HG02642 (cell line): ENCODE results near the gene MTLN.
"Not testable (repeated sequence)": the region's sequence is repeated elsewhere in the genome, so short reads cannot be mapped to it uniquely, and the experiment has no call there.

Experiments used
- ATAC-seq: cut with Tn5 transposase; IDR thresholded peaks from one replicate; pipeline ENCODE4 v1.9.1; 2021; ENCODE audit warnings: mild to moderate bottlenecking; ENCODE audit not compliant: unreplicated experiment, poor library complexity

The MTLN gene

DNA sequence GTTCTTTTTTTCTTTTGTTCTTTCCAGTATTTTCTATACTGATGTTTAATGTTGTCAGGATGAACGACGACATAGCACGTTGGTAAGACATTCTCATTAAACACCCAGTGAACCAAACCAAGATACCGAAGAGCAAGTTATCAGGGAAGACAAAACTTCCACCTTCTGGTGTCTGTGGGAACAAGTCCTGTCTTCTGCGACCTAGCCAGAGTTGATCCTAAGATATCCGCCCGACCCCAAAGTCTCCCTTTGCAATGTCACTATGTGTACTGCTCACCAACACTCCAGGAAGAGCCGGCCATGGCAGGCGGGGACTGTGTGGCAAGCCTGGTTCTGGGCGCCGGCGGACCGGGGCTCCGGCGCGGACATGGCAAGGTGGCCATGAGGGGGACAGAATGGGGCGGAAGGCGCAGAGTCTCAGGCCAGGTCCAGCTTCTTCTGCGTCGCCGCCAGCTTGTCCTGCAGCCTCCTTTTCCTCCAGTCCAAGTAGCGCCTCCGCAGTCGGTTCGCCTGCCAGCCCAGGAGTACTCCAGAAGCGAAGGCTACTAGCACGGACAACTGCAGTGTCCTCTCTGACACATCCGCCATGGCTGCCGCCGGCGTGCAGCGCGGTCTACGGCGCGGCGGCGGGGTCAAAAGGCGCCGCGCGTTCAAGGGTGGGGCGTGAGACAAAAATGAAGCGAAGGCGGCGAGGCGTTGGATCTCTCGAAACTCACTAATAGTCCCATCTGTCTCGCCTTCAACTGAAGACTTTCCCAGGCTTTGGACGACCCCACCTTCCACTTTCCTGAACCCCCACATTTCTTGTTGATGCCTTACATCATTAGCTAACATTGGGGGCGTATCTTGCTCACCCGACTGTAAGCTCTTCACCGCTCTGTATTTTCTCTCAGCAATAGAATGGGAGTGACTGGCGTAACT lies at the start of gene MTLN:
Gene MTLN (minus strand): TSS at position 610 of the 921 bp plus-strand sequence. CDS start 22 bp downstream, at position 588.
- peak; percentile 85 for ATAC-seq

DNA sequence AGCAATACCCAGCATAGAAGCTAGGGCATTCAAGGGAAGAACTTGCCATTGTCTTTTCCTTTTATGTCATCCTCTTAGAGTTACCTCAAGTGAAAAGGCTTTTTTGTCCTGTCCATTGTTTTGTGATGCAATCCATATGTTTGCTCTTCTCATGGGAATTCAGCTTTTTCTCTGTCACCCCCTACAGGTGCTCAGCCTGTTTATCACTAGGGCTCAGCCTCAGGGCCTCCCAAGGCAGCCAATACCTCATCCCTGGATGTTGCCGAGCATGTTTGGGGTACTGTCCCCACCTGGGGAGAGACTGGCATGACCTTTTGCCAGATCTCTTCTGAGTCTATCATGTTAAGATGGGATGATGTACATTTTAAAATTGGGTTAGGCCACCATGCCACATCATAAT lies 49.6 kb upstream of the MTLN start:
- ATAC-seq: not testable (repeated sequence)

GRCh38 chr2:110248081-110248795 lies 35.9 kb upstream of the MTLN start:
- ATAC-seq: not testable (repeated sequence)

DNA sequence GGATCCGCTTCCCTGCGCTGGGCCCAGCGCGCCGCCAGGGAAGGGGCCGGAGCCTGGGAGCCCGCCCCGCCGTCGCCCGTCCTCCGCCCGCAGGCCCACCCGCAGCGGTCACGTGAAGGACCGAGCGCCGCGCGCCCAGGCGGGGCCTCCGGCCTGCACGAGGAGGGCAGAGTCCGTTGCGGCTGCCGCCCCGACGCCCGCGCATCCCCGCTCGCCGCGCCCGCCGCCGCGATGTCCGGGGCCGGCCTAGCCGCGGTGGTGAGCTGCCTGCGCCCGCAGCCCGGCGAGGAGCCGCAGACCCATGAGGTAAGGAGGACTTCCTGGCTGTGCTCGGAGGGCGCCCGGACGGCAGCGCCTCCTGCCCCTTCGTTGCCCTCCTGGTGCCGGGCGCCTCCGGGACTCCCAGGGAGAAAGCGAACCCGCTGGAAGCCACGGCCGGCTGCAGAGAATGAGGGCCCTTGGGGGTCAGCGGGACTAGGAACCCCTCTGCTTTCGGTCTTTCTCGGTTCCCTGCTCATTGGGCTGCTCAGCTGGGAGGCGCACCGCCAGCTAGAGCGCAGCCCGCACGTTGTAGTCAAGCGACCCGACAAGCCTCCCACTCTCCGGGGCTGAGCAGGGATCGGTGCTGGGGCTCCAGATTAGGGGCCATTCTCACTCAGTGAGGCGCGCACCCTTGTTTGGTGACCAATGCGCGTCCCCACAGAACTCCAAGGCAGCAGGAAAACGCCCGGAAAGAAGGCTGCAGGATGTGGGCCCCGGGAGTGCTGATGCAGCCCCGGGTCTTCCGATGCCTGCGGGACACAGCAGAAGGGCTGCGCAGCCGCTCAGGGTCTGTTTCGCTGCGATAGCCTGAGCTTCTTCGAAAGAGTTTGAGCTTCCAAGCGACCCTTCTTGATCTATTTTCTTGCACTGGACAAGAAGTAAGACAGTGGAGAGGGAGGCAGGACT lies 33.4 kb upstream of the MTLN start:
- ATAC-seq: not testable (repeated sequence)

DNA sequence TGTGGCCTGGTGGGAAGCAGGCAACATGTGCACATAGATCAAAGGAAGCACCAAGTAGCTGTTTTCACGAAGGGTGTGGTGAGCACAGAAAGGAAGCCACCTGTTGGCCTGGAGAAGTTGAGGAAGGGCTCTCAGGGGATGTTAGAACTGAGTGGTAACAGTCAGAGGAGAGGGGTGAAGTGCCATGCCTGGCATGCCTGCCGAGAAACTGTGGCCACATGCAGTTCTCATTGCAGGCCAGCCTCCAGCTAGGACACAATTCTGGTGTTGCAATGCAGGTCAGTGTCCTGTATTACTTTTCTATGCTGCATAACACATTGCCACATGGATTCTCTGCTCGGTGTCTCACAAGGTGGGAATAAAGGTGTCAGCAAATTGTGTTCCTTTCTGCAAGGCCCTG lies 30.9 kb upstream of the MTLN start:
- ATAC-seq: not testable (repeated sequence)

DNA sequence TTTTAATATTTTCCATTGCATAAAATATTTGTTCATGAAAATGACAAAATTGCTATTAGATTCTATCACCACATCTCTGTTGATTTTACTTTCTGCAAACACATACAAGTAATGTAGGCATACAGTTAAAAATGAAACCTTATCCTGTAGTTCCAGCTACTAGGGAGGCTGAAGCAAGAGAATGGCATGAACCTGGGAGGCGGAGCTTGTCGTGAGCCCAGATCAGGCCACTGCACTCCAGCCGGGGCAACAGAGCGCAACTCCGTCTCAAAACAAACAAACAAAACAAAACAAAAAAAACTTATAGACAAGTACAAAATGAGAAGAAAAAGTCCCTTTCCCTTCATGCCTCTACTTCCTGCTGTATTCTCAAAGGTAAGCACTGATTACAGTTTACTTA lies 22.2 kb upstream of the MTLN start:
- not testable (repeated sequence) for ATAC-seq

DNA sequence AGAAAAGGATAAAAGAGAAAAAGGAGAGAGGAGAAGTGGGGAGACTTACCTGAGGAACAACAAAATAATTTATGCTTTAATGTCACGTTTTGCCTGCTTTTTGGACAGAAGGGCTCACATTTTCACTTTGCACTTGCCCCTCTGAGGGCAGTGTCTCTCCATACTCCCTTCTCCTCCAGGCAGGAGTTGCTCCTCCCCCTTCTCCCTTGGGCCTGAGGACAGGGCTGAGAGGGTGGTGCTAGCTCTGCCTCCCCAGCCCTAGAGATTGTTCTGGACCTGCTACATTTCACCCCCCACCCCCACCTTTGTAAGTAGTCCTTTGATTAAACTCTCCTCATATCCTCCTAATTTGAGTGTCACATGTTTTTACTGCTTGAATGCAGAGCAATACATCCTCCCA lies 17.5 kb upstream of the MTLN start:
- ATAC-seq: not testable (repeated sequence)

DNA sequence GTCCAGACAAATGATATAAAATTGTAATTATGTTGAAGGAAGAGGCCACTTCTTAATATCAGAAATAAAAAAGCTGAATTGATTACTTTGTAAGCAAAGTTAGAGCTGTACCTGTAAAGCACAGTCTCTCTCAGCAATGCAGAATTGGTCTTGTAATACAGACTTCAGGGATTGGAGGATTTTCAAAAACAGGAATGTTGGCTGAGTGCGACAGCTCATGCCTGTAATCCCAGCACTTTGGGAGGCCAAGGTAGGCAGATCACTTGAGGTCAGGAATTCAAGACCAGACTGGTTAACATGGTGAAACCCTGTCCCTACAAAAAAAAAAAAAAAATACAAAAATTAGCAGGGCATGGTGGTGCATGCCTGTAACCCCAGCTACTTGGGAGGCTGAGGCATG lies 10.3 kb upstream of the MTLN start:
- ATAC-seq: not testable (repeated sequence)

GRCh38 chr2:110221938-110222337 lies 9.6 kb upstream of the MTLN start:
- no peak for ATAC-seq

- no peak for ATAC-seq
These were observed 7.8 kb upstream of the MTLN start for GRCh38 chr2:110220190-110220564.

GRCh38 chr2:110219496-110220189 lies 7.3 kb upstream of the MTLN start:
- ATAC-seq: no peak

- not testable (repeated sequence) for ATAC-seq
These were observed 6.5 kb upstream of the MTLN start for GRCh38 chr2:110218889-110219288.

DNA sequence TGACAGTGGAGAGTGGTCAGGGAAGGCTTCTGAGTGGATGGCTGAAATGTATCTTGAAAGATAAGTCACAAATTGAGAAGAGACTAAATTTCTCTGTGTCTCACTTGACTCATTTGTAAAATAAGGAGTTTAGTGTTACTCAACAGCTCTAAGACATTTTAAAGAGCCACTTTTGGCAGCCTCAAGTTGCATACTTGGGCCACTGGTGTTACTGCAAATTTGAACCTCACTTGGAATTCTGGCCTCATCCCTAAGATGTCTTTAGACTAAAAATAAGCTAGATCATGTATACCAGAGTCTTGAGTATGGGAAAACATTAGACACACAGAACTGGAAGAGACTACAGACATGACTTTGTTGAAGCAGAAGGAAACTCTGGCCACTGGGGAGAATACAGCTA lies 4.5 kb upstream of the MTLN start:
- no peak for ATAC-seq

GRCh38 chr2:110216199-110216598 lies 3.9 kb upstream of the MTLN start:
- no peak for ATAC-seq

- ATAC-seq: no peak
These were observed 3.3 kb upstream of the MTLN start for GRCh38 chr2:110215566-110216158.

DNA sequence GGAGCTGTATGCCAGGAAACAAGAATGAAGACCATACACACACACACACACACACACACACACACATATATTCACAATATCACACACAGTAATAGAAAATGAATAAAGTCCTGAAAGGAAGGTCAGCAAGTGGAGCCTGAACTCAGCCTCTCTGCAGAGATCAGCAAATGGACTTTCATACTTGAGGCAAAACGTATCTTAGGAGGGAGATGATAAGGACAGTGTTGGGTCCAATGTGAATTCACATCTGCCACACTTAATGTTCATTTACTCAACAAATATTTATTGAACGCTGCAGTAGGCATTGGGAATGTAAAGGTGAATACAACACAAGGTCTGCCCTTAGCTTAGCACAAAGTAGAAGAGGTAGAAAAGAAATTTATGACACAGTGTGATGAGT lies 2.7 kb upstream of the MTLN start:
- no peak for ATAC-seq

- not testable (repeated sequence) for ATAC-seq
These were observed 1.2 kb upstream of the MTLN start for GRCh38 chr2:110213522-110213921.

DNA sequence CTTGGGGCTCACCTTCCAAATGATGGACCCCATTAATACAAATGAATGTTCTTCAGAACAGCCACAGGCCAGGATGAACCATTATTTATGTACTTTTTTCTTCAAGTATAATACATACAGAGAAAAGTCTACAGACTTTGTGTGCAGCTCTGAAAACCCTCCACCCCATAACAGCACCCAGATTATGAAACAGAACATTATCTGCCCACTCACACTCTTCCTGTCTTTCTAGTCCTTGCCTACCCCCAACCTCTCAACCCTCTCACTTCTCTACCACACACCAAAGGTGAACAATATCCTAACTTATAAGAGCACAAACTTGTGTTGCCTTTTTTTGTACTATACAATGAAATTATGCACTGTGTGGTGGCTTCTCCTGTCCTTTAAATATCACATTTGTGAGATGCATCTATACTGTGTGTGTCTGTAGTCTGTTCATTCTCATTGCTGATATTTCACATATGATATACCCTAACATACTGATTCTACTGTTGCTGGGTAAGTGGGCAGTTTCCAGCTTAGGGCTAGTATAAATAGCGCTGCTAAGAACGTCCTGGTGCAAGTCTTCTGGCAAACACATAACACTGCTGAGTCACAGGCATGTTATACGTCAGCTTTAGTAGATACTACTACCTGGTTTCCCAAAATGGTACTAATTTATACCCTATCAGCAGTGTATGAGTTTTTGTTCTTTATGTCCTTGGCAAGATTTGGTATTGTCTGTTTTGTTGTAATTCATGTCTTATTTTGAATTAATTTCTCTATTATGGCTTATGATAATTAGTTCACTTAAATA lies 6.5 kb downstream of the MTLN start:
- no peak for ATAC-seq
